ENCODE data around the gene RANBP3. TPM values are rescaled to one million over a fixed set of nuclear protein-coding genes. Genes with fewer than 3 reads are reported as not detected.
A peak's percentile ranks its signal among the peaks of the same experiment; 100 is the strongest.

Gene RANBP3
- total RNA-seq, 2 donors from 2014 or later, result 76.8 to 86.9 TPM

GRCh38 chr19:5953680-5954213, 24.2 kb downstream of the RANBP3 start:
- peak; percentile 42 for ATAC-seq
- no peaks in the 10 kb centered on the region for H3K36me3 Mint-ChIP-seq (ENCODE audit: low read depth)
- H3K27me3 Mint-ChIP-seq, result no peaks in the 10 kb centered on the region
- no peaks in the 10 kb centered on the region for H3K9me3 ChIP-seq (ENCODE audit: control insufficient read depth, low read length, poor library complexity, severe bottlenecking)
- H3K27ac Mint-ChIP-seq, result peak overlapping the region; percentile 97
- no peak for DNase-seq
- H3K4me3 Mint-ChIP-seq, result peak overlapping the region; percentile 79
- H3K4me1 Mint-ChIP-seq, result peaks cover 62% of the 10 kb centered on the region

- H3K4me1 Mint-ChIP-seq, result peaks cover 66% of the 10 kb centered on the region
- peak overlapping the region; percentile 79 for H3K4me3 Mint-ChIP-seq
- no peaks in the 10 kb centered on the region for H3K36me3 Mint-ChIP-seq (ENCODE audit: low read depth)
- no peak for DNase-seq
- H3K27ac Mint-ChIP-seq, result peak overlapping the region; percentile 97
- H3K9me3 ChIP-seq (ENCODE audit: control insufficient read depth, low read length, poor library complexity, severe bottlenecking), result no peaks in the 10 kb centered on the region
- no peak for ATAC-seq
- no peaks in the 10 kb centered on the region for H3K27me3 Mint-ChIP-seq
Observed at GRCh38 chr19:5953030-5953589, 24.8 kb downstream of the RANBP3 start.

GRCh38 chr19:5952193-5953029, 25.5 kb downstream of the RANBP3 start:
- H3K9me3 ChIP-seq (ENCODE audit: control insufficient read depth, low read length, poor library complexity, severe bottlenecking), result no peaks in the 10 kb centered on the region
- Mint-ChIP-seq H3K4me1 (peaks cover 67% of the 10 kb centered on the region), H3K36me3 (ENCODE audit: low read depth) (no peaks in the 10 kb centered on the region), H3K4me3 (peak overlapping the region; percentile 19), H3K27ac (peak overlapping the region; percentile 97), H3K27me3 (no peaks in the 10 kb centered on the region)
- no peak for ATAC-seq
- no peak for DNase-seq

- Mint-ChIP-seq H3K4me3 (peak overlapping the region; percentile 63), H3K4me1 (peaks cover 68% of the 10 kb centered on the region), H3K27me3 (no peaks in the 10 kb centered on the region), H3K27ac (peak overlapping the region; percentile 97), H3K36me3 (ENCODE audit: low read depth) (no peaks in the 10 kb centered on the region)
- H3K9me3 ChIP-seq (ENCODE audit: control insufficient read depth, low read length, poor library complexity, severe bottlenecking), result no peaks in the 10 kb centered on the region
- ATAC-seq, result no peak
- DNase-seq, result no peak
Observed at GRCh38 chr19:5951338-5951861, 26.5 kb downstream of the RANBP3 start.

GRCh38 chr19:5950741-5951140, 27.2 kb downstream of the RANBP3 start:
- H3K36me3 Mint-ChIP-seq (ENCODE audit: low read depth), result no peaks in the 10 kb centered on the region
- H3K4me1 Mint-ChIP-seq, result peaks cover 69% of the 10 kb centered on the region
- H3K4me3 Mint-ChIP-seq, result peak overlapping the region; percentile 87

GRCh38 chr19:5949792-5950305, 28.1 kb downstream of the RANBP3 start:
- Mint-ChIP-seq H3K36me3 (ENCODE audit: low read depth) (no peaks in the 10 kb centered on the region), H3K4me3 (peak overlapping the region; percentile 87), H3K27me3 (no peaks in the 10 kb centered on the region)

More at GRCh38 chr19:5950741-5951140, 27.2 kb downstream of the RANBP3 start:
- H3K9me3 ChIP-seq (ENCODE audit: control insufficient read depth, low read length, poor library complexity, severe bottlenecking), result no peaks in the 10 kb centered on the region
- Mint-ChIP-seq H3K27ac (peak overlapping the region; percentile 97), H3K27me3 (no peaks in the 10 kb centered on the region)
- DNase-seq (no peak), ATAC-seq (peak; percentile 41)

GRCh38 chr19:5948752-5949564, 29.0 kb downstream of the RANBP3 start:
- Mint-ChIP-seq H3K27me3 (no peaks in the 10 kb centered on the region), H3K27ac (peak overlapping the region; percentile 97), H3K36me3 (ENCODE audit: low read depth) (no peaks in the 10 kb centered on the region), H3K4me1 (peaks cover 70% of the 10 kb centered on the region), H3K4me3 (peak overlapping the region; percentile 87)
- peak; percentile 25 for ATAC-seq
- DNase-seq, result no peak
- H3K9me3 ChIP-seq (ENCODE audit: control insufficient read depth, low read length, poor library complexity, severe bottlenecking), result no peaks in the 10 kb centered on the region

More at GRCh38 chr19:5949792-5950305, 28.1 kb downstream of the RANBP3 start:
- H3K4me1 Mint-ChIP-seq, result peaks cover 73% of the 10 kb centered on the region
- ATAC-seq (peak; percentile 61), DNase-seq (no peak)
- H3K27ac Mint-ChIP-seq, result peak overlapping the region; percentile 97
- no peaks in the 10 kb centered on the region for H3K9me3 ChIP-seq (ENCODE audit: control insufficient read depth, low read length, poor library complexity, severe bottlenecking)

- Mint-ChIP-seq H3K4me1 (peaks cover 57% of the 10 kb centered on the region), H3K36me3 (ENCODE audit: low read depth) (no peaks in the 10 kb centered on the region), H3K4me3 (peak overlapping the region; percentile 33), H3K27ac (peak overlapping the region; percentile 97), H3K27me3 (no peaks in the 10 kb centered on the region)
- DNase-seq (no peak), ATAC-seq (no peak)
- H3K9me3 ChIP-seq (ENCODE audit: control insufficient read depth, low read length, poor library complexity, severe bottlenecking), result no peaks in the 10 kb centered on the region
Observed at GRCh38 chr19:5947435-5947834, 30.5 kb downstream of the RANBP3 start.

GRCh38 chr19:5943623-5944022, 34.3 kb downstream of the RANBP3 start:
- Mint-ChIP-seq H3K27me3 (no peaks in the 10 kb centered on the region), H3K27ac (peak overlapping the region; percentile 97), H3K4me3 (no peak overlapping the region), H3K36me3 (ENCODE audit: low read depth) (no peaks in the 10 kb centered on the region), H3K4me1 (peaks cover 26% of the 10 kb centered on the region)
- ATAC-seq (no peak), DNase-seq (no peak)
- no peaks in the 10 kb centered on the region for H3K9me3 ChIP-seq (ENCODE audit: control insufficient read depth, low read length, poor library complexity, severe bottlenecking)

GRCh38 chr19:5943045-5943444, 34.9 kb downstream of the RANBP3 start:
- peak overlapping the region; percentile 97 for H3K27ac Mint-ChIP-seq
- no peaks in the 10 kb centered on the region for H3K27me3 Mint-ChIP-seq
- H3K4me1 Mint-ChIP-seq, result peaks cover 23% of the 10 kb centered on the region
- ATAC-seq (no peak), DNase-seq (no peak)
- H3K36me3 Mint-ChIP-seq (ENCODE audit: low read depth), result no peaks in the 10 kb centered on the region
- peak overlapping the region; percentile 15 for H3K4me3 Mint-ChIP-seq
- H3K9me3 ChIP-seq (ENCODE audit: control insufficient read depth, low read length, poor library complexity, severe bottlenecking), result no peaks in the 10 kb centered on the region

- ATAC-seq (no peak), DNase-seq (no peak)
- H3K9me3 ChIP-seq (ENCODE audit: control insufficient read depth, low read length, poor library complexity, severe bottlenecking), result no peaks in the 10 kb centered on the region
- peak overlapping the region; percentile 21 for H3K27ac Mint-ChIP-seq
- peaks cover 16% of the 10 kb centered on the region for H3K4me1 Mint-ChIP-seq
- no peaks in the 10 kb centered on the region for H3K27me3 Mint-ChIP-seq
- H3K36me3 Mint-ChIP-seq (ENCODE audit: low read depth), result peaks cover 2% of the 10 kb centered on the region
- no peak overlapping the region for H3K4me3 Mint-ChIP-seq
Observed at GRCh38 chr19:5941673-5942072, 36.3 kb downstream of the RANBP3 start.

- no peak overlapping the region for H3K27ac Mint-ChIP-seq
- H3K27me3 Mint-ChIP-seq, result no peaks in the 10 kb centered on the region
- peaks cover 2% of the 10 kb centered on the region for H3K36me3 Mint-ChIP-seq (ENCODE audit: low read depth)
- no peak for ATAC-seq
- no peak for DNase-seq
- H3K9me3 ChIP-seq (ENCODE audit: control insufficient read depth, low read length, poor library complexity, severe bottlenecking), result no peaks in the 10 kb centered on the region
- peaks cover 17% of the 10 kb centered on the region for H3K4me1 Mint-ChIP-seq
- H3K4me3 Mint-ChIP-seq, result no peak overlapping the region
Observed at GRCh38 chr19:5940260-5941208, 37.4 kb downstream of the RANBP3 start.
